Panc1 (cell line): ENCODE data around the gene PLD1.

Experiments used
- CTCF ChIP-seq: fragments of 450-650 bp; IDR thresholded peaks from 2 replicates; pipeline ENCODE4 v1.5.1; 2017; ENCODE audit warnings: mild to moderate bottlenecking
- TF ChIP-seq, protein P1 (sequence below), 2 experiments: IDR thresholded peaks; 2 replicates each; pipeline ENCODE4 v1.6.1; 2011 to 2012; ENCODE audit warnings: low read depth in 2 of 2, control low read depth in 1 of 2, low read length in 1 of 2, mild to moderate bottlenecking in 1 of 2, moderate library complexity in 1 of 2; ENCODE audit not compliant: insufficient read depth in 1 of 2

DNA sequence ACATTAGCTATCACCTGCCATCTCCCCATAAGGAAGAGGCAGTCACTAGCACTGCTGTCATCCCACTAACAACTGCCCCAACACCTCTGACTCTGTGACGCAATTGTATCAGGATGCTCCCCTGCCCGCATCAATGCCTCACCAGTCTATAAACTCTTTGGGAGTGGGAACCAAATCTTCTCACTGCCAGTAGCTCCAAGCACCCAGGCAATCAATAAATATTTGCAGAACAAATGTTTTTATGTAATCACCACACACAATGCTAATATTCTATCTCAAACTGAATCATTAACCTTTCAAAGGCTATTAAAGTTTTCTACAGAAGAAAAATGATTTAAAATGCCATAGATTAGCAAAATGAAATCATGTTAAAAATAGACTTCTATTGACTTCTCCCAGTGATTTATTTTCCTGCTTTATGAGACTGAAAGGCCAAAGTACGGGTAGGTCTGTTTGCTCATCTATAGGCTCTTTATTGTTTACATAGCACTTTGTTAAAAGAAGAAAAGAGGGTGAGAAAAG lies 131.3 kb downstream of the PLD1 start:
- no peak for TF ChIP-seq CTCF
- TF ChIP-seq, protein P1, sequence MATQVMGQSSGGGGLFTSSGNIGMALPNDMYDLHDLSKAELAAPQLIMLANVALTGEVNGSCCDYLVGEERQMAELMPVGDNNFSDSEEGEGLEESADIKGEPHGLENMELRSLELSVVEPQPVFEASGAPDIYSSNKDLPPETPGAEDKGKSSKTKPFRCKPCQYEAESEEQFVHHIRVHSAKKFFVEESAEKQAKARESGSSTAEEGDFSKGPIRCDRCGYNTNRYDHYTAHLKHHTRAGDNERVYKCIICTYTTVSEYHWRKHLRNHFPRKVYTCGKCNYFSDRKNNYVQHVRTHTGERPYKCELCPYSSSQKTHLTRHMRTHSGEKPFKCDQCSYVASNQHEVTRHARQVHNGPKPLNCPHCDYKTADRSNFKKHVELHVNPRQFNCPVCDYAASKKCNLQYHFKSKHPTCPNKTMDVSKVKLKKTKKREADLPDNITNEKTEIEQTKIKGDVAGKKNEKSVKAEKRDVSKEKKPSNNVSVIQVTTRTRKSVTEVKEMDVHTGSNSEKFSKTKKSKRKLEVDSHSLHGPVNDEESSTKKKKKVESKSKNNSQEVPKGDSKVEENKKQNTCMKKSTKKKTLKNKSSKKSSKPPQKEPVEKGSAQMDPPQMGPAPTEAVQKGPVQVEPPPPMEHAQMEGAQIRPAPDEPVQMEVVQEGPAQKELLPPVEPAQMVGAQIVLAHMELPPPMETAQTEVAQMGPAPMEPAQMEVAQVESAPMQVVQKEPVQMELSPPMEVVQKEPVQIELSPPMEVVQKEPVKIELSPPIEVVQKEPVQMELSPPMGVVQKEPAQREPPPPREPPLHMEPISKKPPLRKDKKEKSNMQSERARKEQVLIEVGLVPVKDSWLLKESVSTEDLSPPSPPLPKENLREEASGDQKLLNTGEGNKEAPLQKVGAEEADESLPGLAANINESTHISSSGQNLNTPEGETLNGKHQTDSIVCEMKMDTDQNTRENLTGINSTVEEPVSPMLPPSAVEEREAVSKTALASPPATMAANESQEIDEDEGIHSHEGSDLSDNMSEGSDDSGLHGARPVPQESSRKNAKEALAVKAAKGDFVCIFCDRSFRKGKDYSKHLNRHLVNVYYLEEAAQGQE (IDR thresholded peaks at IDR 0.05; ENCODE audit: insufficient read depth in 1 of 2, low read depth in 2 of 2, low read length in 1 of 2), result no peak
